ENCODE results near the gene SPATA20.

The SPATA20 gene

DNA sequence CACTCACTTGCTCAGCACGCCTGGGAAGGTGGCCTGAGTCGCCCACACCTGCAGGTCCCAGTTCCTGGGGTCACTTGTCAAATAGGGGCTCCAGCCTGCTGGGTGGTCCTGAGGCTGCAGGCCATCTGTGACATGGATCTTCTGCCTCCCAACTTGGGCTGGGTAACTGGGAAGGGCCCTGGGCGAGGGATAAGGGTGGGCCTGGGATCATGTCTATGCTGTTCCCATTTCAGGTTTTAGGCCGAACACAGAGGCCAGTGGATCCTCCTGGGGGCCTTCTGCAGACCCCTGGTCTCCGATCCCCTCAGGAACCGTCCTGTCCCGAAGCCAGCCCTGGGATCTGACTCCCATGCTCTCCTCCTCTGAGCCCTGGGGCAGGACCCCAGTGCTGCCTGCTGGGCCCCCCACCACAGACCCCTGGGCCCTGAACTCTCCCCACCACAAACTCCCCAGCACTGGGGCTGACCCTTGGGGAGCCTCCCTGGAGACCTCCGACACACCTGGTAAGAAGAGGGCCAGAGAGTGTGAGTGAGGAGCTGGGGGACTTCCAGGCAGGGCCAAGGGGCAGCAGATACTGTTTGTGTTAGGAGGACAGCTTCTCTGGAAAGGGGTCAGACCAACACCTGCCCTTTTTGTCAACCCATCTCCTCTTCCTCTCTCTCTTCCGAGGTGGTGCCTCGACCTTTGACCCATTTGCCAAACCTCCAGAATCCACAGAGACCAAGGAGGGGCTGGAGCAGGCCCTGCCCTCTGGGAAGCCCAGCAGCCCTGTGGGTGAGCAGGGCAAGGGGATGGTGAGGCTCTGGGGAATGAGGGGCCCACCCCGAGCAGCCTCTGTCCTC, 6.2 kb upstream of the SPATA20 start:
- DNase-seq (ENCODE audit: low read depth), result no peak

DNA sequence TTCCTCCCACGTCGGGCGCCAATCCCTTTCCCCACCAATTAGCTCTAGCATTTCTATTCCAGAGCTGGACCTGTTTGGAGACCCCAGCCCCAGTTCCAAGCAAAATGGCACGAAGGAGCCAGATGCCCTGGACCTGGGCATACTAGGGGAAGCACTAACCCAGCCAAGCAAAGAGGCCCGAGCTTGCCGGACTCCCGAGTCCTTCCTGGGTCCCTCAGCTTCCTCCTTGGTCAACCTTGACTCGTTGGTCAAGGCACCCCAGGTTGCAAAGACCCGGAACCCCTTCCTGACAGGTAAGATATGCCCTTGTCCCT, 5.6 kb upstream of the SPATA20 start:
- DNase-seq (ENCODE audit: low read depth), result no peak

DNA sequence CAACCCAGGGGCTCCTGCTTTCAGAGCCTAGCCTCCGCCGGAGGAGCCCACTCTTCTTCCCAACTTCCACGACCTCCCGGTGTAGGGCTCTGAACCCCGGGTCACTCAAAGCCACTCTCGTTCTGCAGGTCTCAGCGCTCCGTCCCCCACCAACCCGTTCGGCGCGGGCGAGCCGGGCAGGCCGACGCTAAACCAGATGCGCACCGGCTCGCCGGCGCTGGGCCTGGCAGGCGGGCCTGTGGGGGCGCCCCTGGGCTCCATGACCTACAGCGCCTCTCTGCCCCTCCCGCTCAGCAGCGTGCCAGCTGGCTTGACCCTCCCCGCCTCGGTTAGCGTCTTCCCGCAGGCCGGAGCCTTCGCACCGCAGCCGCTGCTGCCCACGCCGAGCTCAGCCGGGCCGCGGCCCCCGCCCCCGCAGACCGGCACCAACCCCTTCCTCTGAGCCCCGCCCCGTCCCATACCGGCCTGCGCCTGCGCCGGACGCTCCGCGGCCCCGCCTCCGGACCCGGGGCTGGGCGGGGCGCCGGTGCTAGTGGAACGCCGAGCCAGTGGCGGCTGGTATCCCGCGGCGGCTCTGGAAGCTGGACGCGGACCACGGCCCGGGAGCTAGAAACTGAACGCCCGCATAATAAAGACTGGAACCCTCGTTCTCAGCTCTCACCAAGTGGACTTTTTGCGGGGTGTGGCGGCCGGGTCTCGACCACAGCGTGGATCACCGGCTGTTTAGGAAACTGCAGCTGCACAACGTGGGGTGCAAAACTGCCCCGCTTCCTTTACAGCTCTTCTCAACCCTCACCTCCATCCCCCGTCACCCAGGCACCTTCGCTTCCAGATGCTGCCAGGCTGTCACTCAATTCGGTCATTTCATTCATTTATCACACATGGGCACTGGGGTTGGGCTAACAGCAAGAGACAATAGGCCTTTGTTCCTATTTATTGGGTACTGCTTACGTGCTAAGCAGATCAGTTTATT, 5.0 kb upstream of the SPATA20 start:
- peak; percentile 89 for DNase-seq (ENCODE audit: low read depth)

DNA sequence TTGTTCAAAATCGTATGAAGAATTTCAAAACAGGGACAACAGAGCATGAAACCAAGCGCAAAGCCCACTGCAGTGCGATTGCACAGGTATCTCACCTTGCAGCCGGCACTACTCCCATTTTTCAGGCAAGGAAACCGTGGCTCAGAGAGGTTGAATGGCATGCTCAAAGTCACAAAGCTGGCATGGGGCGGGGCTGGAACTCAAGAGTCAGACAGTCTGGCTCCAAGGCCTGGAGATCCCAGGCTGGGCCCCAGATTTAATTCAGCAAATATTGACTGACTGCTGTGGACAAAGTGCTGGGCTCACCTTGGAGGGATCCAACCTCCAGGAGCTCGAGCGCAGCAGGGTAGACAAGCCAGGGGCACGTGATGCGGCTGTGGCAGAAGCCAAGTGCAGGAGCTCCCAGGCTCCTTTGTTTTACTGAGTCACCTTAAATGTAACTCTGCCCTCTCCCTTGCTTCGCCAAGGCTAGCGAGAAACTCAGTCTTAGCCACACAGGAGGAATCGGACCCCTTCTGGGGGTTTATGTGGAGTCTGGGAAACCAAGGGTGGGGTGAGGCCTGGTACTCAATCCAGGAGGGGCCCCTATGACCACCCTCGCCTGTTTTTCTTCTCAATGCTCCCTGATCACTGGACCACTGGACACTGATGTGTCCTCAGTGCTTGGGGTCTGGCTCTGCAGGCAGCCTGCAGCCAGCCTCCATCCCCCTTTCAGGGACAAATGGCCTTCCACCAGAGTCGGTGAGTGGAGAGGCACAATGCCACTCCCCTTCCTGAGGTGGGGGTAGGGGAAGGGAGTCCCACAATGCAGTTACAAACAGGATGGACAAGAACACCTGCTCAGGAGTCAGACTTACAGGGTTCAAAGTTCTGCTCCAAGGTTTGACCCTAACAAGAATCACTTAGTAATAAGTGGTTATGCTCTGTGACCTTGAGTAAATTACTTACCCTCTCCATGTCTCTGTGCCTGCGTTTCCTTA, 3.9 kb upstream of the SPATA20 start:
- DNase-seq (ENCODE audit: low read depth), result no peak

DNA sequence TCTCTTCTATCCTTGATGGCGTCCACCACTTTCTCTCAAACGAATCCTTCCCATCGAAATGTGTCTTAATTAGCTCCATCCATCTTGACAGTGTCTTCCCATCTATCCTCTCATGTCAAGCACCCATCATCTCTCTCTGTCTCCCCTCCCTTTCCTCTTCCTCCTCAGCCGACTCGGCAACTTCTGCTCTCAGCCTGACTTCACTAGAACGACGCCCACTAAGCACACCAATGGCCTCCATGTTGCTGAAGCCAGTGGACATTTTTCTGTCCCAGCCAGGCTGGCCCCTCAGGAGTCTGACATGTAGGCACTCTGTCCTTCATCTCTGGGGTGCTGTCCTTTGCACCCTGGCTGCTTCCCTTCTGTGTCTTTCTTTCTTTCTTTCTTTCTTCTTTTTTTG, 2.5 kb upstream of the SPATA20 start:
- DNase-seq (ENCODE audit: low read depth), result no peak

DNA sequence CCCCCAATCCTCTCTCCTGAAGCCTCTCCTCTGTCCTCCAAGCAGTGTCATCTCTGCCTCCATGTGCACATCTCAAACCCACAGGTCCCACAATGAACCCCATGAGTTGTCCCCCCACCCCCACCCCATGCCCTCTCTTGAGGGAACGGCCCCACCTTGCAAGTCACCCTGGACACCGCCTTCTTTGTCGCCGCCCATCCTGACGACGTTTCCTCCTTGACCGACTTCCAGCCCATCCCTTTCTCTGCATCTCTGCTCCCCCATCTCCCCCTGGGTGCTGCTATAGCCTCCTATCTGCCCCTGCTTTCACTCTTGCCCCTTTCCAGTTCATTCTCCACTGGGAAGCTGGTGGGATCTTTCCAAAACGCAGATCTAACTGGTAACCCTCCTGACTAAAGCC, 1.7 kb upstream of the SPATA20 start:
- no peak for DNase-seq (ENCODE audit: low read depth)

DNA sequence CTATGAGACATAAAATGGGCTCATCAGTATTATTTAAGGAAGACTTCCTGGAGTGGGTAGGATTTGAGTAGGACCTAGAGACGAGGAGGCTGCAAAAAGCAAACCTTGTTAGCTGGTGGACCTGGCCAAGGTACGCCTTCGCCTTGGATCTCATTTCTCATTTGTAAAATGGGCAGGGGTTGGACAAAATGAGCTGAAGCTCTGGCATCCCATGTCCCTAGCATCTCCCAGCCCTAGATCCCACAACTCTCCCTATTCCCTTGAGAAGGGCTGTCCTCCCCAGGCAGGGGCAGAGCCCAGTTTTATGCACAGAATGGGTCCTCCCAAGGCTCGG, 306 bp upstream of the SPATA20 start:
- no peak for DNase-seq (ENCODE audit: low read depth)

DNA sequence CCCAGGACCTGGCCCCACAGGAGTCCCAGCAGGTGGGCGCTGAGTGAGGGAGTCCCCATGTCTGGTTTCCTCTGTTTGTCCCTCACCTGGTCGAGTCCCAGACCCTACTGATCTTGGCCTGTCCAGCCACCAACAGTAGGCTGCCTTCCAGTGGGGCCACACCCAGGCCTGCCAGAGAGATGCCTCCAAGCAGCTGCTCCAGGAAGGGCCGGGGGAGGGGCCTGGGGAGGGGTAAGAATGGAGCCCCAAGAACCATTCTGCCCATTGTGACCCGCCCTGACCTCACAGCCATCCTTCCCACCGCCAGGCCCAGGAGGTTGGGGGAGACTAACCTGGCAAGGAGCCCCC, 736 bp downstream of the SPATA20 start:
- peak; percentile 32 for DNase-seq (ENCODE audit: low read depth)

DNA sequence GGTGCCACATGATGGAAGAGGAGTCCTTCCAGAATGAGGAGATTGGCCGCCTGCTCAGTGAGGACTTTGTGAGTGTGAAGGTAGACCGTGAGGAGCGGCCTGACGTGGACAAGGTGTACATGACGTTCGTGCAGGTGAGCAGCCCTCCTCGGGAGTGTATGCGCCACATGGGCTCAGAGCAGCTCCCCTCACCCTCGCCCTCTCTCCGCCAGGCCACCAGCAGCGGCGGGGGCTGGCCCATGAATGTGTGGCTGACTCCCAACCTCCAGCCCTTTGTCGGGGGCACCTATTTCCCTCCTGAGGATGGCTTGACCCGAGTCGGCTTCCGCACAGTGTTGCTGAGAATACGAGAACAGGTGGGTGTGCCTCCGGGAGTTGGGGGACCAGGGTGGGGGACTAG, 1.9 kb downstream of the SPATA20 start:
- no peak for DNase-seq (ENCODE audit: low read depth)

DNA sequence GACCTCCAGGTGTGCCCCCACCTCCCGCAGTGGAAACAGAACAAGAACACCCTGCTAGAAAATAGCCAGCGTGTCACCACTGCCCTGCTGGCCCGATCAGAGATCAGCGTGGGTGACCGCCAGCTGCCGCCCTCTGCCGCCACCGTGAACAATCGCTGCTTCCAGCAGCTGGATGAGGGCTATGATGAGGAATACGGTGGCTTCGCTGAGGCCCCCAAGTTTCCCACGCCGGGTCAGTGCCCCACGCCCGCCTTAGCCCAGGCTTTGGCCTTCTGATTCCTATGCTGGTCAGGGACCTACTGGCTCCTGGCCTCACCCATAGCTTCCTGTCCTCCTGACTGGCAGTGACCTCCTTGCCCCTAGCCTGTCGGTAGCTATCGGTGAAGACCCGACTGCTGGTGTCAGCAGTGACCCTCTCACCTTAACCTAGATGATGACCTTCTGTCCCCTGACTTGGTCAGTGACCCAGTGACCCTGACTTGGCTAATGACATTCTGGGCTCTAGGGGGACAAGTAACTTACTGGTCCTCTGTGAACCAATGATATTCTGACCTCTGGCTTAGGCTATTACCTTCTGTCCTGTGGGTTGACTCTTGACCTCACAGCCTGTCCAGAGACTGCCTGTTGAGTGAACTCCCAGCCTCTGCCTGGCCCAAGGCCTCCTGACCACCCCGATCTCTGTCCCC, 2.4 kb downstream of the SPATA20 start:
- no peak for DNase-seq (ENCODE audit: low read depth)

DNA sequence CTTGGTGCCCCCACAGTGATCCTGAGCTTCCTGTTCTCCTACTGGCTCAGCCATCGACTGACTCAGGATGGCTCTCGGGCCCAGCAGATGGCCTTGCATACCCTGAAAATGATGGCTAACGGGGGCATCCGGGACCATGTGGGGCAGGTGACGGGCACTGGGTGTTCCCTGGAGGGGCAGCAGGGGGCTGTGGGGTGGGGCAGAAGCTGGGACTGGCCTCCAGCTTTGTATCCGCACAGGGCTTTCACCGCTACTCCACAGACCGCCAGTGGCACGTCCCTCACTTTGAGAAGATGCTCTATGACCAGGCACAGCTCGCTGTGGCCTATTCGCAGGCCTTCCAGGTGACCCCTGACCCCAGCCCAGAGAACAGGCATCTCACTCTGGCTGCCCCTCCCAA, 3.0 kb downstream of the SPATA20 start:
- DNase-seq (ENCODE audit: low read depth), result no peak

DNA sequence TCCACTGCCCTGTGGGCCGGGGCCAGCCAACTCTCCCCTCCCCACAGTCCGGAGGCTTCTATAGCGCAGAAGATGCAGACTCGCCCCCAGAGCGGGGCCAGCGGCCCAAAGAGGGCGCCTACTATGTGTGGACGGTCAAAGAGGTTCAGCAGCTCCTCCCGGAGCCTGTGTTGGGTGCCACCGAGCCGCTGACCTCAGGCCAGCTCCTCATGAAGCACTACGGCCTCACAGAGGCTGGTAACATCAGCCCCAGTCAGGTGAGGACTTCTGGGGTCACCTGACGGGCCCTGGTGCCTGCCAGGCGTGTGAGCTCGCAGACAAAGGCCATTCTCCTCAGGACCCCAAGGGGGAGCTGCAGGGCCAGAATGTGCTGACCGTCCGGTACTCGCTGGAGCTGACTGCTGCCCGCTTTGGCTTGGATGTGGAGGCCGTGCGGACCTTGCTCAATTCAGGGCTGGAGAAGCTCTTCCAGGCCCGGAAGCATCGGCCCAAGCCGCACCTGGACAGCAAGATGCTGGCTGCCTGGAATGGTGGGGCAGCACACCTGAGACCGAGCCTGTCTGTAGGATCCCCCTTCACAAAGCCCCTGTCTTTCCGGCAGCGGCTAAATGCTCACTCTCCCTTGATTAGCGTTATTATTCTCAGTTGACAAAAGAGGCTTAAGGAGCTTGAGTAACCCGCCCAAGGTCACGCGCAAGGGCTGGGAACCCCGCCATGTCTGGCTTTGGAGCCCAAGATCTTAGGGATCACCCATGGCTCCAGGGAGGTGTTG, 3.9 kb downstream of the SPATA20 start:
- peak; percentile 86 for DNase-seq (ENCODE audit: low read depth)

DNA sequence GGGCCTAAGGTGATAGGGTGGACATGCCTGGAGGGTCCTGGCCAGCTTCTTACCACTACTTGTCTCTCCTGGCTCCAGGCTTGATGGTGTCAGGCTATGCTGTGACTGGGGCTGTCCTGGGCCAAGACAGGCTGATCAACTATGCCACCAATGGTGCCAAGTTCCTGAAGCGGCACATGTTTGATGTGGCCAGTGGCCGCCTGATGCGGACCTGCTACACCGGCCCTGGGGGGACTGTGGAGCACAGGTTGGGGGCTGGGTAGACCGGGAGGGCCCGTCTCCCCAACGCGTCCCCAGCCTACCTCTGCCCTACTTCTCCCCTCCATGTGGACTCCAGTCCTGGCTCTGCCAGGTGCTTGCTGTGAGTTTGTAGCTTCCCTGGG, 4.5 kb downstream of the SPATA20 start:
- no peak for DNase-seq (ENCODE audit: low read depth)

DNA sequence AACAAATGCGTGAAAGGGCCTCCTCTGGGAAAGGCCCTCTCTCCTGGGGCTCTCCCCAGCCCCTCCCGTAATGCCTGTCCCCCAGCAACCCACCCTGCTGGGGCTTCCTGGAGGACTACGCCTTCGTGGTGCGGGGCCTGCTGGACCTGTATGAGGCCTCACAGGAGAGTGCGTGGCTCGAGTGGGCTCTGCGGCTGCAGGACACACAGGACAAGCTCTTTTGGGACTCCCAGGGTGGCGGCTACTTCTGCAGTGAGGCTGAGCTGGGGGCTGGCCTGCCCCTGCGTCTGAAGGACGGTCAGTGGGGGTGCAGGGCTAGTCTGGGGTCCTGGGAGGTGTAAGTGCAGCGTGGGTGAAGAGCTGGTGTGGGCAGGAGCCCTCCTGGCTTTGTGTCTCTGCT, 4.9 kb downstream of the SPATA20 start:
- DNase-seq (ENCODE audit: low read depth), result no peak

DNA sequence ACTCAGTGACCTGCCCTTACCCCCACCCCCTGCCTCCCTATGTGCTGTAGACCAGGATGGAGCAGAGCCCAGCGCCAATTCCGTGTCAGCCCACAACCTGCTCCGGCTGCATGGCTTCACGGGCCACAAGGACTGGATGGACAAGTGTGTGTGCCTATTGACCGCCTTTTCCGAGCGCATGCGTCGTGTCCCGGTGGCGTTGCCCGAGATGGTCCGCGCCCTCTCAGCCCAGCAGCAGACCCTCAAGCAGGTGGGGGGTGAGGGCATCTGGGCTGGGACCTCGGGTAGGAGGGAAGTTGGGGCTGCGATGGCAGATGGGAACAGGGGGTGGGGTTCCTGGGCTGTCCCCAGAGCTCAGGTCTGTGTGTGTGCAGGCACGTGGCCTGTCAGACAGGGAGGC, 7.2 kb downstream of the SPATA20 start:
- no peak for DNase-seq (ENCODE audit: low read depth)

DNA sequence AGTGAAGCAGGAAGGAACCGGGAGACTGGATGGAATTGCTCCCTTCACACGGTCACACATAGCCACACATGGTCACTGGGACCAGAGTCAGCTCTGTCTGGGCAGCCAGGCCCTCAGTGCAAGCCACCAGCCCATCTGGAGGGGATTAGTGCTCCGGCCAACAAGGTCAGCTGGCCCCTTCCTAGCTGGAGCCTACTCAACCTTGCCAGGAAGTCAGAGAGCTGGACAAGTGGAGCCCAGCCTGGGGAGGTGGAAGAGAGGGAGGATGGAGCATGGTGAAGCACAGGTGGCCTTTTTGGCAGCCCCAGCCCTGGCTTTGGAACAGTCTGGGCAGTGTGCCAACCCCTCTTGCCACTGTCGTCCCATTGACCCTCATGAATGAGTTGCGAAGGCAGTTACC, 9.8 kb downstream of the SPATA20 start:
- DNase-seq (ENCODE audit: low read depth), result no peak

DNA sequence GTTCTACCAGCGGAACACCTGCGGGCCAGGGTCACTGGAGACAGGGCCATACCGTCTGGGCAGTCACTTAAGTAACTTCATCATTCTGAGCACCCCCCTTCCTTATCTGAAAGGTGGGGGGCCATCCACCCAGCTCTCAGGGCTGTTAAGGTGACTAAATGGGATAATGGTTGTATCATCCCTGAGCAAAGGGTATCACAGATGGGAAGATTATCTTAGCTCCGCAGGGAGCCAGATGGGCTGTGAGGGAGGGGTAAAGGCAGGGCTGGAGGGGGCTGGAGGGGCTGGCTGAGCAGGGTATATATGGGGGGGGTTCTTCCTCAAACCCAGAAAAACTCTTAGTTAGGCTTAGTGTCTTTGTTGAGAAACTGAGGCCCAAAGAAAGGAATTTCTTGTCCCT, 10.7 kb downstream of the SPATA20 start:
- no peak for DNase-seq (ENCODE audit: low read depth)

DNA sequence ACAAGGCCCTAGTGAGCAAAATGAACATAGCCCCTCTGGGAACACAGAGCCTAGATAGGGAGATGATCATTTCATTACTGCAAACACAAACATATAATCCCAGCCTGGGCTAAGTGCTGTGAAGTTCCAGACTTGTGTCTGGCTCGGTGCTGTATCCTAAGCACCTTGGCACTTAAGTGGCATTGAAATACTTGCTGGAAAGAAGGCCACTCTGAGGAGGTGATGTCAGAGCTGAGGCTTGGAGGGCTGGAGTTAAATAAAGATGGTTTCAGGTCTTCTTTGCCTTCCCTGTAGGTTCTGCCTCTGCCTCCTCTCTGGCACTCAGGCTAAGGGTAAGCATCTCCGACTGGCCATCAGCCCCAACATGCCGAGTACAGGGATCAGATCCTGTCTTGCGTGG, 11.1 kb downstream of the SPATA20 start:
- DNase-seq (ENCODE audit: low read depth), result no peak

DNA sequence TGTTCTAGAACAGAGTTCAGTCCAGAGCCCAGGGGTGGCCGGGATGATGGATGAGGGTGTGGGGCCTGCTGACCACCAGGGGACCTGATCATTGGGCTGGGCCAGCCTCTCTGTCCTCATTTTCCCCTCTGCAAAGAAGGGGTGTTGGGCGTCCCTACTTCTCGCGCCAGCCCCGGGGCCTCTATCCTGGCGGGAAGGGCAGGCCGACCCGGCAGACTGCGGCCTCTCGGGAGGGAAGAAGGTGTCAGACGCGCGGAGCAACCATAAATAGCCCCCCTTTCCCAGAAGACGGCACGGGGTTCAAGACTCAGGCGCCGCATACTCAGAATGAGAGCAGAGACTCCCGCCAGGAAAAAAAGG, 11.6 kb downstream of the SPATA20 start:
- no peak for DNase-seq (ENCODE audit: low read depth)

DNA sequence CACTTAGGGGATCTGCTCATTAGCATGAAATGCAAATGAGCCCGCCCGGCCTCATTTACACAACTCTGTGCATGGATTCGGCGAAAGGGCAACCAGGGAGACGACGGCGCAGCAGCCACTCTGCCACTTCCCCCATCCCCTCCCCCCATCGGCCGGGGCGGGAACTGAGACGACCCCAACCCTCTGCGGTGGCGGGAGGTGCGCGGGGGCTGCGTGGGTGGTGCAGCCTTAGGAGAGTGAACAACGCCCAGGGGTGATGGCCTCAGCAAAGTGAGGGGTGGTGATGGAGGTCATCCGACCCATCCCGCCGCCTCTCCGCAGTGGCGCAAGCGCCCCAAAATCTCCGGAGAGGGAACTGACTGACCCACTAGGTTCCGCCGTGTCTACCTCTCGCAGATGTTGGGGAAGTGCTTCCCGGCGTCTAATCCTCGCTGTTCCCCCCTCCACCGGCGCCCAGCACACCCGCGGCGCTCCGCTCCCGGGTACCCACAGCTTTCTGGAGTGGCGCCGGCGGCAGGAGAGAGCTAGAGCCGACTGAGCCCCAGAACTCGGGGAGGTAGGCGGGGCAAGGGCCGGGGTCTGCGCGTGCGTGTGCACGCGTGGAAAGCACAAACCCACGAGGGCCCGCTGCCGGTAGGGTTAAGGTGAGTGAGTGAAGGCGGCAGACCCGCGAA, 12.1 kb downstream of the SPATA20 start:
- no peak for DNase-seq (ENCODE audit: low read depth)
